ENCODE data around the gene SLC9A3. TPM values are rescaled to one million over a fixed set of nuclear protein-coding genes. Genes with fewer than 3 reads are reported as not detected.

SLC9A3 gene
- total RNA-seq, 1 experiment from 2014 or later: 0.85 TPM

GRCh38 chr5:493758-494157, 30.5 kb downstream of the SLC9A3 start:
- TF ChIP-seq CTCF (conservative IDR thresholded peaks at IDR 0.05): no peak
- Mint-ChIP-seq H3K27me3 (ENCODE audit: low read depth) (peaks cover 61% of the 10 kb centered on the region), H3K36me3 (ENCODE audit: insufficient read depth in 1 of 3, low read depth in 3 of 3) (no peaks in the 10 kb centered on the region; a peak in 1 of 7 replicates)

More at GRCh38 chr5:493758-494157, 30.5 kb downstream of the SLC9A3 start:
- H3T11ph ChIP-seq (ENCODE audit: low read length): no peak overlapping the region
- H3K4ac ChIP-seq (ENCODE audit: low read depth, low read length): no peak overlapping the region
- H3K4me1 ChIP-seq (ENCODE audit: insufficient read depth, low read length): no peaks in the 10 kb centered on the region; the same call in 1 of the 2 replicates
- no peak overlapping the region for H3K4me2 ChIP-seq (ENCODE audit: insufficient read depth, insufficient read length, low read length)
- no peak overlapping the region for H2BK120ac ChIP-seq (ENCODE audit: low read depth, low read length, poor library complexity, severe bottlenecking)
- H4K8ac ChIP-seq (replicated peaks; ENCODE audit: insufficient read length, low read depth, low read length): no peak overlapping the region
- no peak overlapping the region for H3K27ac ChIP-seq (ENCODE audit: insufficient read length, low read depth, low read length)
- H4K91ac ChIP-seq (ENCODE audit: insufficient read length, low read depth, low read length): no peak overlapping the region
- H3K79me2 ChIP-seq (ENCODE audit: insufficient read depth, low read length): no peaks in the 10 kb centered on the region
- Mint-ChIP-seq H3K27ac (no peak overlapping the region), H3K9me3 (no peaks in the 10 kb centered on the region; a peak in 2 of 5 replicates), H3K4me3 (no peak overlapping the region), H3K4me1 (peaks cover 9 to 21% of the 10 kb centered on the region in 2 experiments)
- no peak overlapping the region for H3K14ac ChIP-seq (ENCODE audit: insufficient read depth, low read length)
- H2BK5ac ChIP-seq (ENCODE audit: insufficient read length, low read length): no peak overlapping the region
- no peak overlapping the region for H2BK20ac ChIP-seq (ENCODE audit: low read depth, low read length, poor library complexity, severe bottlenecking)
- peak overlapping the region; percentile 35 for H3K18ac ChIP-seq (ENCODE audit: insufficient read length, low read depth, low read length)
- H2AK5ac ChIP-seq (ENCODE audit: insufficient read length, low read length): no peak overlapping the region
- H3K23ac ChIP-seq (ENCODE audit: insufficient read length, low read depth, low read length): no peak overlapping the region
- no peak overlapping the region for H2BK12ac ChIP-seq (ENCODE audit: insufficient read length, low read depth, low read length)
- no peak overlapping the region for H4K5ac ChIP-seq (ENCODE audit: insufficient read length, low read depth, low read length)
- no peaks in the 10 kb centered on the region for H3K79me1 ChIP-seq (ENCODE audit: insufficient read depth, low read depth, low read length, poor library complexity, severe bottlenecking)
- no peaks in the 10 kb centered on the region for H4K20me1 ChIP-seq (ENCODE audit: control insufficient read depth, insufficient read depth, insufficient read length)
- peaks cover 39% of the 10 kb centered on the region; the same call in 1 of the 2 replicates for H3K27me3 ChIP-seq (ENCODE audit: insufficient read depth, low read length)
- no CpG with 5 or more reads among the region's 13 CpGs for WGBS (ENCODE audit: extremely low coverage, insufficient read length, low lambda C conversion rate)
- H3K56ac ChIP-seq (ENCODE audit: insufficient read length, low read depth, low read length): no peak overlapping the region
- H3K9ac ChIP-seq (ENCODE audit: extremely low read depth, insufficient read length, low read length): no peak overlapping the region
- no peak overlapping the region for H2BK15ac ChIP-seq (ENCODE audit: low read depth, low read length)
- H3K23me2 ChIP-seq (ENCODE audit: insufficient read length, low read depth, low read length, poor library complexity, severe bottlenecking): no peaks in the 10 kb centered on the region
- DNase-seq: no peak
- no peaks in the 10 kb centered on the region for H3K9me3 ChIP-seq (ENCODE audit: control insufficient read depth, low read depth, low read length)
- H2AFZ ChIP-seq (ENCODE audit: low read length): no peak overlapping the region

All from H9 (cell line).